Loucy (cell line): Measurements from ENCODE around the gene ALK.

ENCODE experiments used
- CTCF ChIP-seq: fragments of 200-600 bp; sonication (generic); conservative IDR thresholded peaks from 2 replicates; pipeline ENCODE4 v1.5.1; 2014; ENCODE audit warnings: mild to moderate bottlenecking, antibody characterized with exemption, low read length
- EZH2phosphoT487 ChIP-seq: fragments of 200-600 bp; IDR thresholded peaks from 2 replicates; pipeline ENCODE4 v1.6.1; 2018; ENCODE audit warnings: antibody characterized with exemption, mild to moderate bottlenecking, moderate library complexity, borderline replicate concordance

- no peak for TF ChIP-seq CTCF
- no peak for TF ChIP-seq EZH2phosphoT487
These were observed 331.2 kb downstream of the ALK start for GRCh38 chr2:29590211-29590610.
